ENCODE results near the gene TCEANC2. TPM values are rescaled to one million over a fixed set of nuclear protein-coding genes. Genes with fewer than 3 reads are reported as not detected.
"Not testable (repeated sequence)": the region's sequence is repeated elsewhere in the genome, so short reads cannot be mapped to it uniquely, and the experiment has no call there.

The TCEANC2 gene
- total and polyA plus RNA-seq, 12 donors, result 1.3 to 12.5 (median 5.6) TPM

GRCh38 chr1:54103414-54103813 is 50.0 kb downstream of the TCEANC2 start:
- no peaks in the 10 kb centered on the region for H3K9me3 ChIP-seq (replicated peaks in 1 of 3)
- H3K36me3 ChIP-seq (replicated peaks in 1 of 2), result no peaks in the 10 kb centered on the region
- 94 to 99% (median 94%) methylated on average over 6 of the region's 6 CpGs for WGBS, 4 donors
- H3K27me3 ChIP-seq, result no peaks in the 10 kb centered on the region
- H3K4me3 ChIP-seq, result no peak overlapping the region
- no peak for DNase-seq
- H3K27ac ChIP-seq, result no peak overlapping the region
- no peak for TF ChIP-seq POLR2A (IDR thresholded peaks at IDR 0.05)
- TF ChIP-seq CTCF (IDR thresholded peaks at IDR 0.05), result no peak
- intact Hi-C loops (cut with DNase I), result no loop called here
- peaks cover 0 to 6% of the 10 kb centered on the region in 2 donors for H3K4me1 ChIP-seq (replicated peaks in 1 of 2)

GRCh38 chr1:54104613-54105012 is 51.2 kb downstream of the TCEANC2 start:
- H3K36me3 ChIP-seq (replicated peaks in 1 of 2); H3K4me3 ChIP-seq; H3K4me1 ChIP-seq (replicated peaks in 1 of 2); H3K27ac ChIP-seq; H3K27me3 ChIP-seq; intact Hi-C loops (cut with DNase I); H3K9me3 ChIP-seq (replicated peaks in 1 of 3): not testable (repeated sequence)
- WGBS, 4 donors, result 95 to 97% (median 96%) methylated on average over 9 of the region's 9 CpGs
- DNase-seq, result peak in 1 of 7 donors; percentile 36

- 73 to 92% (median 81%) methylated on average over 1 of the region's 1 CpG for WGBS, 4 donors
- TF ChIP-seq CTCF (IDR thresholded peaks at IDR 0.05) (no peak), POLR2A (IDR thresholded peaks at IDR 0.05) (no peak)
- H3K9me3 ChIP-seq (replicated peaks in 1 of 3), result no peaks in the 10 kb centered on the region
- DNase-seq, result peak in 1 of 7 donors; percentile 31
- no peaks in the 10 kb centered on the region for H3K4me1 ChIP-seq (replicated peaks in 1 of 2)
- no peak overlapping the region for H3K4me3 ChIP-seq
- no peak overlapping the region for H3K27ac ChIP-seq
- H3K27me3 ChIP-seq, result no peaks in the 10 kb centered on the region
- intact Hi-C loops (cut with DNase I), result no loop called here
- H3K36me3 ChIP-seq (replicated peaks in 1 of 2), result no peaks in the 10 kb centered on the region
Measured at GRCh38 chr1:54105080-54105479, 51.7 kb downstream of the TCEANC2 start.

- Histone ChIP-seq H3K9me3 (replicated peaks in 1 of 3) (no peaks in the 10 kb centered on the region), H3K36me3 (replicated peaks in 1 of 2) (no peaks in the 10 kb centered on the region), H3K4me3 (no peak overlapping the region), H3K27me3 (no peaks in the 10 kb centered on the region), H3K27ac (no peak overlapping the region), H3K4me1 (replicated peaks in 1 of 2) (no peaks in the 10 kb centered on the region)
- intact Hi-C loops (cut with DNase I), result no loop called here
- 69 to 83% (median 77%) methylated on average over 6 of the region's 6 CpGs for WGBS, 4 donors
- TF ChIP-seq CTCF (IDR thresholded peaks at IDR 0.05) (no peak), POLR2A (IDR thresholded peaks at IDR 0.05) (no peak)
- peak in 1 of 7 donors; percentile 14 for DNase-seq
Measured at GRCh38 chr1:54105736-54106269, 52.4 kb downstream of the TCEANC2 start.

GRCh38 chr1:54107131-54107530 is 53.7 kb downstream of the TCEANC2 start:
- WGBS, 4 donors, result 74 to 81% (median 75%) methylated on average over 2 of the region's 2 CpGs
- TF ChIP-seq CTCF (IDR thresholded peaks at IDR 0.05) (peak in 1 of 6 experiments; percentile 18), POLR2A (IDR thresholded peaks at IDR 0.05) (no peak)
- intact Hi-C loops (cut with DNase I), result no loop called here
- no peaks in the 10 kb centered on the region for H3K4me1 ChIP-seq (replicated peaks in 1 of 2)
- no peak overlapping the region for H3K4me3 ChIP-seq
- H3K9me3 ChIP-seq (replicated peaks in 1 of 3), result no peaks in the 10 kb centered on the region
- no peaks in the 10 kb centered on the region for H3K27me3 ChIP-seq
- H3K27ac ChIP-seq, result no peak overlapping the region
- peak in 1 of 7 donors; percentile 39 for DNase-seq
- H3K36me3 ChIP-seq (replicated peaks in 1 of 2), result no peaks in the 10 kb centered on the region
